Mesenchymal stem cell (in vitro differentiated cells and primary cell): Measurements from ENCODE around the gene KCNK4.

Experiments used
- DNase-seq: peaks from one replicate; pipeline ENCODE4 v3.0.0-alpha.2; 2013
- H2AFZ ChIP-seq: one replicate; pipeline ENCODE4 v1.6.1; 2013; ENCODE audit warnings: low read depth, mild to moderate bottlenecking, control low read depth, inconsistent platforms, low read length, moderate library complexity
- H2AK5ac ChIP-seq: 2 replicates; pipeline ENCODE4 v1.6.1; 2013; ENCODE audit warnings: low read length, moderate library complexity, mild to moderate bottlenecking, inconsistent platforms; ENCODE audit not compliant: severe bottlenecking
- H2BK120ac ChIP-seq: one replicate; pipeline ENCODE4 v1.6.1; 2013; ENCODE audit warnings: low read depth, mild to moderate bottlenecking, inconsistent platforms, low read length, moderate library complexity
- H2BK12ac ChIP-seq, 2 experiments: one replicate each; pipeline ENCODE4 v1.6.1; 2013; ENCODE audit warnings: inconsistent platforms in 2 of 2, low read length in 2 of 2, mild to moderate bottlenecking in 2 of 2, moderate library complexity in 2 of 2, control low read depth in 1 of 2
- H2BK15ac ChIP-seq: one replicate; pipeline ENCODE4 v1.6.1; 2013; ENCODE audit warnings: mild to moderate bottlenecking, low read depth, inconsistent platforms; ENCODE audit not compliant: poor library complexity, severe bottlenecking
- H2BK5ac ChIP-seq: 2 replicates; pipeline ENCODE4 v1.6.1; 2013; ENCODE audit warnings: low read depth, mild to moderate bottlenecking, low read length, control low read depth, inconsistent platforms; ENCODE audit not compliant: poor library complexity, severe bottlenecking
- H3K14ac ChIP-seq, 2 experiments: one replicate each; pipeline ENCODE4 v1.6.1; 2013; ENCODE audit warnings: inconsistent platforms in 2 of 2, low read length in 2 of 2, control low read depth in 1 of 2, mild to moderate bottlenecking in 1 of 2, moderate library complexity in 1 of 2
- H3K18ac ChIP-seq, 2 experiments: one replicate each; pipeline ENCODE4 v1.6.1; 2013; ENCODE audit warnings: inconsistent platforms in 2 of 2, low read length in 2 of 2, control low read depth in 1 of 2, low read depth in 1 of 2, mild to moderate bottlenecking in 1 of 2
- H3K23ac ChIP-seq, 2 experiments: one replicate each; pipeline ENCODE4 v1.6.1; 2013; ENCODE audit warnings: inconsistent platforms in 2 of 2, low read length in 2 of 2, mild to moderate bottlenecking in 2 of 2, moderate library complexity in 2 of 2, control low read depth in 1 of 2
- H3K27ac ChIP-seq: 2 replicates; pipeline ENCODE4 v1.5.1; 2013; ENCODE audit warnings: mild to moderate bottlenecking, moderate library complexity, low read length, control low read depth, inconsistent platforms; ENCODE audit not compliant: poor library complexity, severe bottlenecking
- H3K27me3 ChIP-seq, 2 experiments: 2 replicates each; pipeline versions ENCODE4 v1.6.1 to v1.7.0; 2013; ENCODE audit warnings: low read length in 2 of 2, mild to moderate bottlenecking in 2 of 2, moderate library complexity in 2 of 2, control low read depth in 1 of 2, inconsistent platforms in 1 of 2; ENCODE audit not compliant: control insufficient read depth in 1 of 2, insufficient read depth in 1 of 2
- H3K36me3 ChIP-seq, 2 experiments: 2 replicates each; pipeline versions ENCODE4 v1.6.1 to v1.7.0; 2013; ENCODE audit warnings: low read length in 2 of 2, control low read depth in 1 of 2, inconsistent platforms in 1 of 2, low read depth in 1 of 2, mild to moderate bottlenecking in 1 of 2; ENCODE audit not compliant: insufficient read depth in 2 of 2, control insufficient read depth in 1 of 2
- H3K4ac ChIP-seq, 2 experiments: one replicate each; pipeline ENCODE4 v1.6.1; 2013; ENCODE audit warnings: inconsistent platforms in 2 of 2, low read length in 2 of 2, mild to moderate bottlenecking in 2 of 2, moderate library complexity in 2 of 2, control low read depth in 1 of 2, low read depth in 1 of 2
- H3K4me1 ChIP-seq: 2 replicates; pipeline ENCODE4 v1.6.1; 2013; ENCODE audit warnings: low read depth, low read length, control low read depth; ENCODE audit not compliant: control insufficient read depth, insufficient read depth
- H3K4me2 ChIP-seq: 2 replicates; pipeline ENCODE4 v1.6.1; 2013; ENCODE audit warnings: low read length, mild to moderate bottlenecking, inconsistent platforms; ENCODE audit not compliant: poor library complexity, severe bottlenecking
- H3K4me3 ChIP-seq, 2 experiments: 2 replicates each; pipeline versions ENCODE4 v1.5.1 to v1.7.0; 2013; ENCODE audit warnings: low read length in 2 of 2, mild to moderate bottlenecking in 2 of 2, control low read depth in 1 of 2, low read depth in 1 of 2; ENCODE audit not compliant: insufficient read depth in 1 of 2
- H3K79me1 ChIP-seq: replicated peaks from 2 replicates; pipeline ENCODE4 v1.6.1; 2013; ENCODE audit warnings: mild to moderate bottlenecking, control low read depth, low read length, inconsistent platforms; ENCODE audit not compliant: poor library complexity, severe bottlenecking
- H3K9ac ChIP-seq: 2 replicates; pipeline ENCODE4 v1.7.0; 2013; ENCODE audit warnings: mild to moderate bottlenecking, low read length, moderate library complexity
- H3K9me3 ChIP-seq: 2 replicates; pipeline ENCODE4 v1.7.0; 2013; ENCODE audit warnings: mild to moderate bottlenecking, low read length; ENCODE audit not compliant: control insufficient read depth
- H4K8ac ChIP-seq: one replicate; pipeline ENCODE4 v1.6.1; 2013; ENCODE audit warnings: inconsistent platforms, mild to moderate bottlenecking, low read length, moderate library complexity
- H4K91ac ChIP-seq: one replicate; pipeline ENCODE4 v1.6.1; 2013; ENCODE audit warnings: mild to moderate bottlenecking, low read length, inconsistent platforms
- WGBS: methylation state at CpG from one replicate; pipeline ENCODE4 v1.1.7; 2013; ENCODE audit warnings: mixed read lengths; 5-methylcytosine and 5-hydroxymethylcytosine counted together

KCNK4 gene

GRCh38 chr11:64317961-64318765 lies 27.1 kb downstream of the KCNK4 start, which contains the start of gene PRDX5:
TSS of gene PRDX5 (plus strand) at chr11:64318121. CDS start at chr11:64318216, 95 bp downstream.
- Histone ChIP-seq H4K91ac (peak within 1 kb of the TSS; percentile 96), H3K27me3 (no peaks in the 10 kb centered on the region), H3K9me3 (no peaks in the 10 kb centered on the region), H2AFZ (peak within 1 kb of the TSS; percentile 78), H4K8ac (peak within 1 kb of the TSS; percentile 95), H3K4me2 (peak within 1 kb of the TSS; percentile 74), H3K27ac (peak within 1 kb of the TSS; percentile 97), H3K9ac (peak within 1 kb of the TSS; percentile 98), H3K4me1 (peaks cover 33% of the 10 kb centered on the region), H3K36me3 (peaks cover 48 to 56% of the 10 kb centered on the region in 2 experiments), H2BK15ac (peak within 1 kb of the TSS; percentile 94), H2BK120ac (peak within 1 kb of the TSS; percentile 86), H3K79me1 (peaks cover 29% of the 10 kb centered on the region), H2BK12ac (peak within 1 kb of the TSS; percentile 18 to 42), H2AK5ac (peak within 1 kb of the TSS; percentile 62), H3K4ac (peak within 1 kb of the TSS; percentile 94 to 97), H2BK5ac (peak within 1 kb of the TSS; percentile 93), H3K23ac (peak within 1 kb of the TSS; percentile 12 to 61), H3K14ac (peak within 1 kb of the TSS; percentile 43 to 99), H3K18ac (peak within 1 kb of the TSS; percentile 91 to 98), H3K4me3 (peak within 1 kb of the TSS; percentile 89 to 92)
- under 1% methylated on average over 60 of the region's 61 CpGs for WGBS
- peak; percentile 97 for DNase-seq

- peak overlapping the region; percentile 72 for H3K4me2 ChIP-seq
- H3K14ac ChIP-seq: peak overlapping the region in 1 of 2 experiments; percentile 41
- WGBS: 33% methylated on average over 14 of the region's 19 CpGs
Observed at GRCh38 chr11:64318766-64319761, 28.0 kb downstream of the KCNK4 start.

GRCh38 chr11:64320556-64320955 lies 29.5 kb downstream of the KCNK4 start:
- Histone ChIP-seq H2AK5ac (no peak overlapping the region), H2BK15ac (no peak overlapping the region), H3K9me3 (no peaks in the 10 kb centered on the region), H3K4me2 (no peak overlapping the region), H3K18ac (no peak overlapping the region), H3K9ac (no peak overlapping the region), H2BK120ac (no peak overlapping the region), H4K8ac (no peak overlapping the region), H2AFZ (no peak overlapping the region), H2BK12ac (no peak overlapping the region), H3K4ac (no peak overlapping the region), H3K4me1 (peaks cover 37% of the 10 kb centered on the region), H4K91ac (no peak overlapping the region), H3K36me3 (peaks cover 46 to 47% of the 10 kb centered on the region in 2 experiments), H3K79me1 (peaks cover 19% of the 10 kb centered on the region), H3K27me3 (no peaks in the 10 kb centered on the region), H3K4me3 (no peak overlapping the region), H2BK5ac (no peak overlapping the region), H3K14ac (no peak overlapping the region), H3K23ac (no peak overlapping the region), H3K27ac (no peak overlapping the region)
- WGBS: over 99% methylated on average over 7 of the region's 7 CpGs
- no peak for DNase-seq

More at GRCh38 chr11:64318766-64319761, 28.0 kb downstream of the KCNK4 start:
- Histone ChIP-seq H3K4me3 (peak overlapping the region; percentile 89), H2BK15ac (peak overlapping the region; percentile 32), H4K91ac (peak overlapping the region; percentile 70), H3K9me3 (no peaks in the 10 kb centered on the region), H4K8ac (peak overlapping the region; percentile 39), H2BK5ac (no peak overlapping the region), H3K18ac (peak overlapping the region; percentile 13 to 54), H3K9ac (peak overlapping the region; percentile 98), H2BK120ac (peak overlapping the region; percentile 59), H2AFZ (no peak overlapping the region), H3K36me3 (peaks cover 52 to 59% of the 10 kb centered on the region in 2 experiments), H3K23ac (no peak overlapping the region), H2BK12ac (peak overlapping the region; percentile 18 to 42), H3K4ac (peak overlapping the region; percentile 78 to 94), H3K27me3 (no peaks in the 10 kb centered on the region), H3K79me1 (peaks cover 23% of the 10 kb centered on the region), H3K27ac (no peak overlapping the region), H3K4me1 (peaks cover 37% of the 10 kb centered on the region), H2AK5ac (peak overlapping the region; percentile 54)
- peak; percentile 41 for DNase-seq
